Posterior vena cava (tissue), 2 donors: Measurements from ENCODE around the gene PCP4. TPM values are rescaled to one million over a fixed set of nuclear protein-coding genes. Genes with fewer than 3 reads are reported as not detected.
A peak's percentile ranks its signal among the peaks of the same experiment; 100 is the strongest.

Experiments
- DNase-seq: peaks from one replicate; pipeline ENCODE4 v3.0.0-alpha.2; 2020; ENCODE audit warnings: low spot score
- intact Hi-C, 2 donors: fragments of 100-400 bp; cut with DNase I; formaldehyde crosslinking; loops; one replicate each; pipeline versions ENCODE4 v1.14.1 to v1.14.2; 2022 to 2023
- long read RNA-seq, 2 donors: library from polyadenylated mRNA; unstranded; transcript quantifications; one replicate each; pipeline ENCODE4 v2.0.0, GENCODE V29; 2020 to 2021
- total RNA-seq, 2 donors: library from RNA; stranded (reverse); fragmentation: NEBNext Ultra II Directional; extraction: Animal tissue kit (Norgen Biotek cat#: 25700); gene quantifications; one replicate each; pipeline ENCODE4 v1.2.1, GENCODE V29; 2021
- donor health status: DM: yes; HTN: yes; CAD: no.
- donor health status: DM: yes; HTN: yes; CAD: no.

The PCP4 gene
- 10 to 100 TPM; 15.3 to 51.4 TPM for total RNA-seq
- long read RNA-seq, donor 1, transcript PCP4-201 (3 exons, 660 nt) = major isoform, 12 of 12 reads
- long read RNA-seq, donor 1, partial matches to known transcripts = 0 of 12 reads
- long read RNA-seq, donor 1, other reads (novel, unspliced or antisense) = 0 of 12 reads
- long read RNA-seq, donor 2, transcript PCP4-201 (3 exons, 660 nt) = major isoform, 5 of 6 reads
- long read RNA-seq, donor 2, partial matches to known transcripts = 1 of 6 reads
- long read RNA-seq, donor 2, other reads (novel, unspliced or antisense) = 0 of 6 reads

GRCh38 chr21:39867198-39867650 is at the start of gene PCP4:
PCP4 (plus strand) TSS chr21:39867438; CDS start chr21:39867502, 64 bp downstream.
- intact Hi-C loops = loop anchor here (2.0 to 10.0 kb wide), 4 partner anchors 80 to 645 kb away; no protein-coding TSS in a partner anchor
- DNase-seq = no peak

- DNase-seq = no peak
- intact Hi-C loops = no loop called here
Observed at GRCh38 chr21:39818557-39818956, 48.7 kb upstream of the PCP4 start.

- intact Hi-C loops = no loop called here
- no peak for DNase-seq
Observed at GRCh38 chr21:39822042-39822441, 45.2 kb upstream of the PCP4 start.

- intact Hi-C loops = no loop called here
- no peak for DNase-seq
Observed at GRCh38 chr21:39825250-39825649, 42.0 kb upstream of the PCP4 start.

- no peak for DNase-seq
- intact Hi-C loops = no loop called here
Observed at GRCh38 chr21:39834543-39834942, 32.7 kb upstream of the PCP4 start.

- DNase-seq = no peak
- intact Hi-C loops = no loop called here
Observed at GRCh38 chr21:39837861-39838359, 29.3 kb upstream of the PCP4 start.

GRCh38 chr21:39840373-39841097 is 26.7 kb upstream of the PCP4 start:
- no peak for DNase-seq
- intact Hi-C loops = no loop called here

GRCh38 chr21:39842741-39843459 is 24.3 kb upstream of the PCP4 start:
- no peak for DNase-seq
- intact Hi-C loops = no loop called here

GRCh38 chr21:39843483-39843882 is 23.8 kb upstream of the PCP4 start:
- intact Hi-C loops = no loop called here
- no peak for DNase-seq

GRCh38 chr21:39843916-39844315 is 23.3 kb upstream of the PCP4 start:
- no peak for DNase-seq
- intact Hi-C loops = no loop called here

- DNase-seq = no peak
- intact Hi-C loops = no loop called here
Observed at GRCh38 chr21:39845571-39846130, 21.6 kb upstream of the PCP4 start.

GRCh38 chr21:39847877-39848276 is 19.4 kb upstream of the PCP4 start:
- intact Hi-C loops = no loop called here
- DNase-seq = no peak

- no peak for DNase-seq
- intact Hi-C loops = no loop called here
Observed at GRCh38 chr21:39849014-39849655, 18.1 kb upstream of the PCP4 start.

GRCh38 chr21:39850333-39850732 is 16.9 kb upstream of the PCP4 start:
- no peak for DNase-seq
- intact Hi-C loops = no loop called here

GRCh38 chr21:39851002-39851618 is 16.1 kb upstream of the PCP4 start:
- no peak for DNase-seq
- intact Hi-C loops = no loop called here

- intact Hi-C loops = no loop called here
- DNase-seq = peak; percentile 47
Observed at GRCh38 chr21:39852021-39852721, 15.1 kb upstream of the PCP4 start.

GRCh38 chr21:39852726-39853500 is 14.3 kb upstream of the PCP4 start:
- no peak for DNase-seq
- intact Hi-C loops = no loop called here
